HG03025 (cell line): ENCODE results near the gene FKBP1A.

Experiments used
- ATAC-seq: cut with Tn5 transposase; IDR thresholded peaks from one replicate; pipeline ENCODE4 v1.9.1; 2021; ENCODE audit warnings: mild to moderate bottlenecking, moderate library complexity; ENCODE audit not compliant: unreplicated experiment, low FRiP score

The FKBP1A gene

DNA sequence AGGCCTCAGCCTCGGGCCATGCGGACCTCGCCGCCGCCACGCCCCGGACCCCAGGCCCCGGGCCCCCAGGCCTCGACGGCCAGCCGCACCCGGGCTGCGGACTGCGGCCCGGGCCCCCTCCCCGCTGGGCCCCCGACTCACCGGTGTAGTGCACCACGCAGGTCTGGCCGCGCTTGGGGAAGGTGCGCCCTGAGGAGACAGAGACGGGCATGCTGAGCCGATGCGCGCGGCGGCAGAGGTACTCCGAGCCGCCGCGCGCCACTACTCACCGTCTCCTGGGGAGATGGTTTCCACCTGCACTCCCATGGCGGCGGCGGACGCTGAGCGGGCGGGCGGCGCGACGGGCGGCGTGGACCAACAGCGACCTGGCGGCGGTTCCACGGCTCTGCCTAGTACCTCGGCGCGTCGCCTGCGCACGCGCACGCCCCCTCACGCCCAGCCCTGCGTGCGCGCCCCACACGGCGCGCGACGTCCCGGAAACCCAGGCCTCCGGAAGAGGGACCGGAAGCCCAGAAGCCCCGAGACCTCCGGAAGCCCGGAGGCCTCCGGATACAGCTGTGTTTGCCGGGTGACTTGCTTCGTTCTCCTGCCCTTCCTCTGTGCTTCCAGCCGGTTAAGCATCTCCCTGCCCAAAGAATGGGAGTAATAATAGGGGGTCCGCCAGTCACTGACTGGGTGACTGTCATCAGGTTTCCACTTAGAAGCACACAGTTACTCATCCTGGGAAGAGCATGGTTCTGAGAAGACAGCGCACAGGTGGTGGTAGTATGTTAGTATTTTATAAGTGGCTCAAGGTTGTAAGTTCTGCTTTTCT, at the start of gene FKBP1A:
Gene FKBP1A, minus strand, starts transcription at position 362 of the 814 bp plus-strand sequence. Its CDS starts 56 bp downstream, at position 306.
- peak; percentile 80 for ATAC-seq

DNA sequence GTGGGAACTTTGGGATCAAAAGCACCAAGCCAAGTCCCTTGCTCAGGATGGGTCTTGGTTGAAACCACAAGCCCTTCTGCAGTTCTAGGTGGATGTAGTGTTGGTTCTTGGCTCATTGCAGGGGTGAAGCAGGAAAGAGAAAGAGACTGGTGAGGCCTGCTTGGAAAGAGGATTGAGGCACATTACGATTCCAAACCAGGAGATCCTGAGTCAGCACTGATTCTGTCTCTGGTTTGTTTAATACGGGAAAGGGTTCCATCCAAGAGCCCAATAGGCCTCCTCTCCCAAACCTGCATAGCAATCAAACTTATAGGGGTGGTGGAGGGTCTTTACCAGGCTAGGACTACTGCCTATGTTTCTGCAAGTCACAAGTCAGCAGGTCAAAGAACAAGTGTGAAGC, 49.5 kb upstream of the FKBP1A start:
- ATAC-seq, result no peak

DNA sequence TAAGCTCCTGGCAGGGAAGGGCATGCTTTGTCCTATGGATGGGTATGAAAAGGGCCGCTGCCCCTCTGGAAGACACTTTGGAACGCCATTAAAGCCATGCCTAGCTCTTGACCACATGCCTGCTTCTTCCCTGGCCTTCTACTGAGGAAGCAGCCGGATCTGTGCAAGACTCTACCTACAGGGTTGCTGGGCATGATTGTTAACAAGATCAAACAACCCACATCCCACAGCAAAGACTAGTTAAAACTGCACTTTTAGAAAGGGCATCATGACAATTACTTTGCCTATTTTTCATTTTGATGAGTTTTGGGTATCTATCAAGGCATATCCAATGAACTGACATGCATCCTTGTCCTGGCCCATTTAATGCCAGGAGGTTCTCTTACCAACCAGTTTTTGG, 48.3 kb upstream of the FKBP1A start:
- no peak for ATAC-seq

DNA sequence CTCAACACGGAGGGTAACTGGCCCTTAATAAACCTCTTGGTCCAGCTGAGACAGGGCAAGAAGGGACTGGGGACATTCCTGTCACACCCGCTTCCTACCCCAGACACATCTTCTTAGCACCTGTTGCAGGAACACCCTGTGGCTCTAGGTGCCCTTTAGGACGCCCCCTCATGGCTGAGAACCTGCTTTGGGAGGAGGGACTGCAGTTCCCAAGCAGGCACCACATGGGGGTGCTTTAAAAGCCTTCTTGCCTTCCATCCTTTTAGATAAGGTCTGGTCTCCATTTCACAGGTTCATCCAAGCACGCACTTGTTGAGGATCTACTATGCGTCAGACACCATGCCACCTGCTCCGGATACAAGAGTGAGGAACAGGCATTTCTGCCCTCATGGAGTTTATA, 47.2 kb upstream of the FKBP1A start:
- no peak for ATAC-seq

DNA sequence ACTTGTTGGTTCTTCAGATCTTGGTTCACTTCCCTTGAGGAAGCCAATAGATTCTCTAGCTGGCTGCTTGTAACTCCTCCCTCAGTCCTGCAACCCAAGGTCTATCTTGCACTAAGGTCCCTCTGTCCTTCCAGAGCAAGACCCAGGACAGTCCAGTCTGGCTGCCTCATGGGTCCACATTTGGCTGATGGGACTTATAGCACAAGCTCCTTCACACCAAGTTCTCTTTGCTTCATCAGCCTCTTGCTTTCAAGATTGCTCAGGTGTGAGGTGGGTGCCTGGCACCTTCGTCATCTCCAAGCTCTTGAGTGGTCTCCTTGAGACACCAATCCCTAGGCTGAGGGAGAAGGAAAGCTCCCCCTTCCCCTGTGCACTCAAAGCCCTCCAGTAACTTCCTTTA, 45.5 kb upstream of the FKBP1A start:
- ATAC-seq, result no peak

DNA sequence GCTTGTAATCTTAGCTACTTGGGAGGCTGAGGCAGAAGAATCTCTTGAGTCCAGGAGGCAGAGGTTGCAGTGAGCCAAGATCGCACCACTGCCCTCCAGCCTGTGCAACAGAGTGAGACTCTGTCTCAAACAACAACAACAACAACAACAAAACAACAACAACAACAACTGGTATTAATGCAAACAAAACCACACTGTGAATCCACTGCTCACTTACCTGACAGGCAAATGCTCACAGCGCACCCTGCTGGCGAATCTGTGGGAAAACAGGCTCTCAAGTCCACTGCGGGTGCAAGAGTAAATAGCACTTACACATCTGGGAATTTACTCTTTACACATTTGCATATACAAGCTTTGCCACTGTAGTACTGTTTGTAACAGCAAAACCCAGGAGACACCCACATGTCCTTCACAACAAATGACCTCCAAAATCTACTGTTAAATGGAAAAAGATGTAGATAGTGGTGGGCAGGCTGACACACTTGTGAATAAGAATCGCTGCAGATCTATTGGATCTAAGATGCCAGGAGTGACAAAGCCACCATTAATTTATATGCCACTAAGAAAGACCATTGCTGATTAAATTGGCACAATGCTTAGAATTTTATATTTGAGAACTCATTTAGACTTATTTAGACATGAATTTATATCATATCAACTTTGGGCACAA, 44.5 kb upstream of the FKBP1A start:
- ATAC-seq, result no peak

DNA sequence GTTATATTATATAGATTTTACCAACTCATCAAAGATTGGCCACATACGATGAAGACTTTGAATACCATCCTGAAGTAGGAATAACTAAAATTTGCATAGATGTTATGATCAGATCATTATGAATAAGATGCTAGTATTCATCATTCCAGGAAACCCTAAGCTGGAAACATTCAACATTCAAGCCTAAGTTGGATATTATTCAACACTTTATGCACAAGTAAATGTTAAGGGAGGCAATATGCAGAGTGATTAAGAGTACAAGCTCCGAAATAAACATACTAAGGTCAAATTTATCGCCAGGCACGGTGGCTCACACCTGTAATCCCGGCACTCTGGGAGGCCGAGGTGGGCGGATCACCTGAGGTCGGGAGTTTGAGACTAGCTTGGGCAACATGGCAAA, 43.4 kb upstream of the FKBP1A start:
- ATAC-seq, result no peak

DNA sequence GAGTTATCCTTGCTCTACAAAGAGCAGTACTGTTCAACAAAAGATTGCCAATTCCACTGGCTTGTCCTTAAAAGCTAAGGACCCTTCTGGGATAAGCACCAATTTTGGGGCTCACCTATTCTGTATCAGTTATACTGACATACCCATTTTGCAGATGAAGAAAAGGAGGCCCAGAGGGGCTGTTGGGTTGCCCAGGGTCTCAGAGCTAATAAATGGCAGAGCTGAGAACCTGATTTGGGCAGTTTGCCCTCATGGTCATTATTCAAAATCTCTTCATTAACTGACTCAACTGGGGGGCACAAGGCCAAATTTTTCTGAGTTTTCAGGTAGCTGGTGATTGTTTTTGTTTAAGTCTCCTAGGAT, 42.5 kb upstream of the FKBP1A start:
- no peak for ATAC-seq

DNA sequence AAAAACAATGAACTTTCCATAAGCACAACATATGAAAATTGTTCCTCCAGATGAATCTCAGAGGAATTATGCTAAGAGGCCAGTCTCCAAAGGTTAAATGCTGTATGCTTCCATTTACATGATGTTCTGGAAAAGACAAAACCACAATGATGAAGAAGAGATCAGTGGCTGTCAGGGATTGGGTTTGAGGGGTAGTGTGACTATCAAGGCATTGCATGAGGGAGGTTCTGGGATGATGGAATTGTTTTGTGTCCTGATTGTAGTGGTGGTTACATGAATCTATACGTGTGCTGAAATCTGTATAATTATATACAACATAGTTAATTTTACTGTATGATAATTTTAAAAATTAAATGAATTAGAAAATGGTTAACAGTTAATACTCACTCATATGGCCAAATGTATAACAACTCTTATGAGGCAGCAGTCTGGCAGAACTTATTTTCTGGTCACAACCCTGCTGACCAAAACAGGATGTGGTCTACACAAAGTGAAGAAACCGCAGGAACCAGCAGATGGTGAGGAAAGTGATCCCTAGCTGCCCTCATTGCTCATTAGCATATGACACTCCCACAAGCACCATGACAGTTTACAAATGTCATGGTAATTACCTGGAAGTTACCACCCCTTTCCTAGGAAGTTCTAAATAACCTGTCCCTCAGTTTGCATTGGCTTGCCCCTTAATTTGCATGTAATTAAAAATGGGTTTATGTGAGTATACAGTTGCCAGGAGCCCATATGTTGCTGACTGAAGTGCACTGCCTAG, 41.9 kb upstream of the FKBP1A start:
- peak; percentile 80 for ATAC-seq

DNA sequence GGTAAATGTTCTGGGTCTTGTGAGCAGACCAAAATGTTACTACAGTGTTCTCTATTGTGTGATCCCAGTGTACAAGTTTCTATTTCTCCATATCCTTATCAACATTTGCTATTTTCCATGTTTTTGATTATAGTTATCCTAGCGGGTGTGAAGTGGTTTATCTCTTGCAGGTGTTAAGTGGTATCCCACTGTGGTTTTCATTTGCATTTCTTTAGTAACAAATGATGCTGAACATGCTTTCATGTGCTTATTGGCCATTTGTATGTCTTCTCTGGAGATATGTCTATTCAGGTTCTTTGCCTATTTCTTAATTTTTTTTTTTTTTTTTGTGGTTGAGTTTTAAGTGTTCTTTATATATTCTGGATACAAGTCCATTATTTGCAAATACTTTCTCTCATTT, 38.3 kb upstream of the FKBP1A start:
- no peak for ATAC-seq

DNA sequence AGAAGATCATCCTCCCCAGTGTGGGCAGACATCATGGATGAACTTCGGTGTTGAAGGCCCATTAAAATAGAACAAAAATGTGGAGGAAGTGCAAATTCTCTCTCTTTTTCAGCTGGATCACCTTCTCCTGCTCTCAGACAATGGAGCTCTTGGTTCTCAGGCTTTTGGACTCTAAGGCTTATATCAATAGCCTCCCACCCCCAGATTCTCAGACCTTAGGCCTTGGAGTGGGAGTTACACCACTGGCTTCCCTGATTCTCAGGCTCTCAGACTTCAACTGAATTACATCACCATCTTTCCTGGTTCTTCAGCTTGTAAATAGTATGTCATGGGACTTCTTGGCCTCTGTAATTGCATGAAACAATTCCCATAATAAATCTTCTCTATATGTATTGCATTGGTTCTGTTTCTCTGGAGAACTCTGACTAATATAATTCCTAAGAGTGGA, 37.2 kb upstream of the FKBP1A start:
- no peak for ATAC-seq

DNA sequence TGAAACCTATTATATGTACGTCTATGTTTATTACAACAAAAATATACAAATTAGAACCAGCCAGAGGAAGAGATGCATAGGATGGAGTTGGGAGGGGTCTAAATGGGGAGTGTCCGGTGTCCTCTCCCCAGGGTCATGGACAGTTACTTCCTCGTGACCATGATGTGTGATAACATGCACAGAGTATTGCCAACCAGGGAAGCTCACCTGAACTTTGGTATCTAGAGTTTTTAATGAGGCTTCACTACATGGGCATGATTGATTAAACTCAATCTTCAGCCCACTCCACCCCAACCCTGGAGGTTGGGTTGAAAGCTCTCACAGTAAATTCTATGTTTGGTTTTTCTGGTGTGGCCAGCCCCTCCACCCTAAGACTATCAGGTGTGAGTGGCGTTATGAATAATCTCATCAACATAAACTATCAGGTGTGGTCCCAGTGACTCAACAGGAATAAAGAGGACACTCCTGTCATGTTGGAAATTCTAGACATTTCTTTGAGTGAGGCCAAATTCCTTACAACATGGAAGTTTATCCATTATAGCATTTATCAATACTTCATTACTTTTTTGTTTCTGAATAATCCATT, 36.4 kb upstream of the FKBP1A start:
- ATAC-seq, result no peak

DNA sequence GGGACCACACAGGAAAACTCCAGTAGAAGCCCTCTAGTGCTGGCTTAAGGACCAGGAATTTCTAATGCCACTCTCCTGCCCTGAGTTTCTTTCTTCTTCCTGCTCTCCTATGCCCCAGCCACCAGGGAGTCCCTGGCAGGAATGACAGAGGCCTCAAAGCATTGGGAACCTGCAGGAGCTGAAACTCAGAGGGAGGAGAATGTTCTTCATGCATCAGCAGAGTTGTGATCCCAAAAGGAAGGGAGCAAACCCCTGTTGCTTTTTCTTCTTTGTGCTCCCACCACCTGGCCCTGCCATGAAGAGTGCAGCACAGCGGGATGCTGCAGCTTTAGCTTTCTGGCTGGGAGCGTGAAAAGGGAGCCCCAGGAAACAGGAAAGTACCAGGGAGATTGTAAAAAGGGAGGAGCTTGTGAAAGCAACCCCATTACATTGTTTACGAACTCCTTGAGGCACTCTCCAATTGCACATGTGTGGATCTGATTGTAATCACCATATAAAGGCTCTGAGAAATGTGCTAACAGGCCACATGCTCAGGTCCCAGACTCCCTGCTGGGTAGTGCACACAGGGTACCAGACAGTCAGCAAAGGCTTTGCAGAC, 34.7 kb upstream of the FKBP1A start:
- ATAC-seq, result no peak

DNA sequence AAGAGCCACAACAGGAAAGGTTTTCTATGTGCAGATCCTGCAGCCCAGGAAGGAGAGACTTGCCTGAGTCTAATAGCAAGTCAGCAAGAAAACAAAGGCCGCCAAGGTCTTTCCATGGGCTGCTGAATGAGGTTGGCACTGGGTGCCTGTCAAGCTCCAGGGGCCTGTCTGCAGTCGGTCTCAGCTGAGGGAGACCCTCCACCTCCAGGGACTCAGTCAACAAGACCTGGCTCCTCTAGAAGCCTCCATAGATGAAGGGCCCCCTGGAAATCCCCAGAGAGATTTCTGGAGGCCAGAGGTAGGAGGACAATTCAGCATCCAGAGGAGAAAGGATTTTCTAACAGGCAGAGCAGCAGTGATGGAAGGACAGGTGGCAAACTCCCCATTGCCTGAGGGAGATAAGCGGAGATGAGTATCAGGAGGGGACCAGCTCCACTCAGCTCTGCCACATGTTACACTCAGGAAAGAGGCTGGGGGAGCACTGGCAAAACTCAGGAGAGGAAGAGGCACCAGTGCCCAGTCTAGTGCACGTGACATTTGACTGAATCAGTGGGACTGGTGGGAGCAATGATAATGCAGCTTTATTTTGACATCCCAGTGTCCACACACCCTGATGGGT, 33.5 kb upstream of the FKBP1A start:
- no peak for ATAC-seq

DNA sequence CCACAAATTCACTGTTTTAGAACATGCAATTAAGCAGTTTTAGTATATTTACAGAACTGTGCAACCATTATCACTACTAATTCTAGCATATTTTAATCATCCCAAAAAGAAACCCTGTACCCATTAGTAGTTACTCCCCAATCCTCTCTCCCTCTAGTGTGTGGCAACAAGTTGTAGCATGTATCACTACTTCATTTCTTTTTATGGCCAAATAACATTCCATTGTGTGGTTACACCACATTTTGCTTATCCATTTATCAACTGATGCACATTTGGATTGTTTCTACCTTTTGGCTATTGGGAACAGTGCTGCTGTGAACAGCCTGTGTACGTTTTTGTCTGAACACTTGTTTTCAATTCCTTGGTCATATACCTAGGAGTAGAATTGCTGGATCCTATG, 31.5 kb upstream of the FKBP1A start:
- no peak for ATAC-seq

DNA sequence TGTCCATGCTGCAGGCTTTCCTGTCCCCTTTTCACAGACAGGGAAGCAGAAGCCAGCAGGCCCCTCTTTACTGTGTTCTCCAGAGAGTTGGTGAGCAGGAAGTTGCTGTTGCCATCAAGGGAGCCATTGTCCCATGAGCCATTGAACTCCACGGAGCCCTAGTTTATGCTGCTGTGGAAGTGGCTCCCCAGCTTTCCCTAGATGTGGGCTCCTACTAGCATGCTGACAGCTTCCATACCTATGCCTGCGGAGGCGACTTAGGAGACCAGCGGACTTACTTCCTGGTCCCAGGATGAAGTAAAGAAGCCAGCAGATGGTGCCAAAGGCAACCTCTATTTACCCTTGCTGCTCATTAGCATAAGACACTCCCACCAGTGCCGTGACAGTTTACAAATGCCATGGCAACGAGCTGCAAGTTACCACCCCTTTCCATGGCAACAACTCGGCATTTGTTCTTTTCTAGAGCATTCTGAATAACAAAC, 30.8 kb upstream of the FKBP1A start:
- ATAC-seq, result no peak

DNA sequence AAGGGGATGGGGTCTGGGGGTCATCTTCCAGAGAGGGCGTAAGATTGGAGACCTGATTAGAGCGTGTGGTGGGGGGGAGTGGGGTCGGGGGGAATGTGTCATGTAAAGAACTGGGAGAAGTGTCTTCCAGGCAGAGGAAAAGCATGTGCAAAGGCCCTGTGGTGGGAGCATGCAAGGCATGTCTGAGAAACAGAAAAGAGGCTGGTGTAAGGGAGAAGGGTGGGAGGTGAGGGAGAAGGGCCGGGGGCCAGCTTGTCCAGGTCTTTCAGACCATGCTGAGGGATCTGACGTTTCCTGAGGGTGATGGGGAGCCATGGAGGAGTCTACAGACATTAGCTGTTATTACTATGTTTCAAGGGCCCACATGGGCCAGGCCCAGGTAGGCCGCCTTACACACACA, 30.4 kb upstream of the FKBP1A start:
- ATAC-seq, result no peak

DNA sequence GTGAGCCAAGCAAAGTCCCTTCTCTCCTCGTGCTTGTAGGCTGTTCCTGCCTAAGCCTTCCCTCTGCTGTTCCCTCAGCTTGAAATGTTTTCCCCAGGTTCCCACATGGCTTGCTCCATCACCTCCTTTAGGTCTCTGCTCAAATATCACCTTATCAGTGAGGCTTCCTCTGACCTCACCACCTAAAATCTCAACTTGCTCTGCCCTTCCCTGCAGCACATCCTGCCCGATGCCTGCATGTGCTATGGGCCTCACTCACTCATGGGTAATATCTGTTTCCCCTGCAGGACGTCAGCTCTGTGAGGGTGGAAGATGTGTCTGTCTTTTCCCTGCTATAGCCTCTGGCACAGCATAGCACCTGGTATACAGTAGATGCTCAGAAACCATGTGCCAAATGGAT, 29.9 kb upstream of the FKBP1A start:
- ATAC-seq, result no peak

DNA sequence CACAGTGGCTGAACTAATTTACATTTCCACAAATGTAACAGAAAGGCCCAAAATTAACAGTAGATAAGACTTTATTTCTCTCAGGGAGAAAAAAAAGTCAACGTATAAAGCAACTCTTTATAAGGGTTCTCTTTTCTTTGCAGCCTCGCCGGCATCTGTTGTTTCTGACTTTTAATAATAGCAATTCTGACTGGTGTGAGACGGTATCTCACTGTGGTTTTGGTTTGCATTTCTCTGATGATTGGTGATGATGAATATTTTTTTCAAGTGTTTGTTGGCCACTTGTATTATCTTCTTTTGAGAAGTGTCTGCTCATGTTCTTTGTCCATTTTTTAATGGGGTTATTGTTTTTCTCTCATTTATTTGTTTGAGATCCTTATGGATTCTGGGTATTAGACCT, 27.2 kb upstream of the FKBP1A start:
- ATAC-seq, result no peak

DNA sequence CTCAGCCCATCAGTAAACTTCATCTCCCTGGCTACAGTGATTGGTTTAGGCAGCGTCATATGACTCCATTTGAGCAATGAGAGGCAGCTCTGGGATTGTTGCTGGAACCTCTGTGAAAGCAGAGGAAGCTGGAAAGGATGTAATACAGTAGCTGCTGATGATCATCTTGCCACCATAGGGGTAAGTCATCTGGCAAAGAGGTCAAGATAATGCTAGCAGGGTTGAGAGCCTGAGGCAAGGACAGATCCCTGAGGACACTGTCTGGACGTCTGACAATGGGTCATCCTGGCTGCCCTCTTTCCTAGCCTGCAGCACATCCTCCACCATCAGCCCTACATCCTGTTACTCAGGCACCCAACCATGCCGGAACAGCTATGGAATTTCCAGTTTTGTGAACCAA, 25.5 kb upstream of the FKBP1A start:
- ATAC-seq, result no peak
